MM.1S (cell line): ENCODE data around the gene HAPLN2.

Experiments
- DNase-seq: peaks from one replicate; pipeline ENCODE4 v3.0.0-alpha.2; 2015
- H2AFZ ChIP-seq: fragments of 300-600 bp; sonication (generic); 2 replicates; pipeline ENCODE4 v1.6.0; 2016; ENCODE audit warnings: antibody characterized with exemption, low read length
- H3F3A ChIP-seq: fragments of 300-600 bp; sonication (generic); 2 replicates; pipeline ENCODE4 v1.6.1; 2016; ENCODE audit warnings: mild to moderate bottlenecking, antibody characterized with exemption, low read length, moderate library complexity, mixed read lengths; ENCODE audit not compliant: insufficient read depth
- H3K27ac ChIP-seq: fragments of 300-600 bp; sonication (generic); 2 replicates; pipeline ENCODE4 v1.5.1; 2016; ENCODE audit warnings: mild to moderate bottlenecking, low read length
- H3K27me3 ChIP-seq: fragments of 300-600 bp; sonication (generic); replicated peaks from 2 replicates; pipeline ENCODE4 v1.6.0; 2016; ENCODE audit warnings: low read length; ENCODE audit not compliant: insufficient read depth
- H3K36me3 ChIP-seq: fragments of 300-600 bp; sonication (generic); replicated peaks from 2 replicates; pipeline ENCODE4 v1.6.1; 2016; ENCODE audit warnings: mild to moderate bottlenecking, low read length, mixed read lengths; ENCODE audit not compliant: insufficient read depth
- H3K4me1 ChIP-seq: fragments of 300-600 bp; sonication (generic); 2 replicates; pipeline ENCODE4 v1.6.1; 2016; ENCODE audit warnings: low read length, mixed read lengths
- H3K4me2 ChIP-seq: fragments of 300-600 bp; sonication (generic); 2 replicates; pipeline ENCODE4 v1.6.0; 2016; ENCODE audit warnings: low read depth, low read length
- H3K4me3 ChIP-seq: fragments of 300-600 bp; sonication (generic); 2 replicates; pipeline ENCODE4 v1.5.1; 2016; ENCODE audit warnings: low read length, mixed read lengths
- H3K79me2 ChIP-seq: fragments of 300-600 bp; sonication (generic); 2 replicates; pipeline ENCODE4 v1.6.1; 2016; ENCODE audit warnings: mixed run types, low read length, mixed read lengths
- H3K9ac ChIP-seq: fragments of 300-600 bp; sonication (generic); 2 replicates; pipeline ENCODE4 v1.6.1; 2016; ENCODE audit warnings: low read length, mixed read lengths
- H3K9me2 ChIP-seq: fragments of 300-600 bp; sonication (generic); replicated peaks from 2 replicates; pipeline ENCODE4 v1.6.1; 2016; ENCODE audit warnings: mild to moderate bottlenecking, low read length, mixed read lengths; ENCODE audit not compliant: insufficient read depth
- H3K9me3 ChIP-seq: fragments of 300-600 bp; sonication (generic); replicated peaks from 2 replicates; pipeline ENCODE4 v1.6.1; 2016; ENCODE audit warnings: mild to moderate bottlenecking, low read length, mixed read lengths; ENCODE audit not compliant: insufficient read depth
- H4K20me1 ChIP-seq: fragments of 300-600 bp; sonication (generic); 2 replicates; pipeline ENCODE4 v1.6.1; 2016; ENCODE audit warnings: mild to moderate bottlenecking, low read length, moderate library complexity, mixed read lengths; ENCODE audit not compliant: insufficient read depth
- CTCF ChIP-seq: fragments of 300-600 bp; sonication (generic); IDR thresholded peaks from 2 replicates; pipeline ENCODE4 v1.5.1; 2016; ENCODE audit warnings: antibody characterized with exemption, low read length, mixed read lengths
- EZH2 ChIP-seq: fragments of 300-600 bp; sonication (generic); optimal IDR thresholded peaks from 2 replicates; pipeline ENCODE3; 2017; ENCODE audit warnings: low read depth, mild to moderate bottlenecking, antibody characterized with exemption, low read length, mixed read lengths
- EZH2phosphoT487 ChIP-seq: fragments of 300-600 bp; sonication (generic); IDR thresholded peaks from 2 replicates; pipeline ENCODE4 v1.6.1; 2018; ENCODE audit warnings: antibody characterized with exemption, low read length

HAPLN2 gene

GRCh38 chr1:156645056-156645455 lies 25.8 kb downstream of the HAPLN2 start:
- no peak overlapping the region for H3K9ac ChIP-seq

GRCh38 chr1:156645666-156646065 lies 26.5 kb downstream of the HAPLN2 start:
- Histone ChIP-seq H3K9me3 (no peaks in the 10 kb centered on the region), H3K4me2 (no peak overlapping the region), H3K4me3 (no peak overlapping the region), H3K27me3 (no peaks in the 10 kb centered on the region), H3K9me2 (no peaks in the 10 kb centered on the region), H3K4me1 (no peaks in the 10 kb centered on the region), H3K27ac (no peak overlapping the region), H3K36me3 (0 out of 2 replicates have a peak, but pooled peaks cover 13% of the 10 kb centered on the region), H2AFZ (no peak overlapping the region), H3K9ac (no peak overlapping the region), H3F3A (peaks cover 4% of the 10 kb centered on the region), H3K79me2 (0 out of 2 replicates have a peak, but pooled peaks cover 5% of the 10 kb centered on the region), H4K20me1 (no peaks in the 10 kb centered on the region)
- TF ChIP-seq EZH2phosphoT487 (no peak), EZH2 (no peak), CTCF (no peak)
- no peak for DNase-seq

More at GRCh38 chr1:156645056-156645455, 25.8 kb downstream of the HAPLN2 start:
- H4K20me1 ChIP-seq: 0 out of 2 replicates have a peak, but pooled peaks cover under 1% of the 10 kb centered on the region
- TF ChIP-seq CTCF (no peak), EZH2 (no peak), EZH2phosphoT487 (no peak)
- no peak overlapping the region for H3K4me3 ChIP-seq
- no peak for DNase-seq
- H3K36me3 ChIP-seq: 0 out of 2 replicates have a peak, but pooled peaks cover 13% of the 10 kb centered on the region
- no peak overlapping the region for H2AFZ ChIP-seq
- no peaks in the 10 kb centered on the region for H3K9me2 ChIP-seq
- H3K27me3 ChIP-seq: no peaks in the 10 kb centered on the region
- H3K4me2 ChIP-seq: no peak overlapping the region
- no peaks in the 10 kb centered on the region for H3K9me3 ChIP-seq
- H3K27ac ChIP-seq: no peak overlapping the region
- H3F3A ChIP-seq: peaks cover 8% of the 10 kb centered on the region
- H3K79me2 ChIP-seq: no peaks in the 10 kb centered on the region
- H3K4me1 ChIP-seq: no peaks in the 10 kb centered on the region

DNA sequence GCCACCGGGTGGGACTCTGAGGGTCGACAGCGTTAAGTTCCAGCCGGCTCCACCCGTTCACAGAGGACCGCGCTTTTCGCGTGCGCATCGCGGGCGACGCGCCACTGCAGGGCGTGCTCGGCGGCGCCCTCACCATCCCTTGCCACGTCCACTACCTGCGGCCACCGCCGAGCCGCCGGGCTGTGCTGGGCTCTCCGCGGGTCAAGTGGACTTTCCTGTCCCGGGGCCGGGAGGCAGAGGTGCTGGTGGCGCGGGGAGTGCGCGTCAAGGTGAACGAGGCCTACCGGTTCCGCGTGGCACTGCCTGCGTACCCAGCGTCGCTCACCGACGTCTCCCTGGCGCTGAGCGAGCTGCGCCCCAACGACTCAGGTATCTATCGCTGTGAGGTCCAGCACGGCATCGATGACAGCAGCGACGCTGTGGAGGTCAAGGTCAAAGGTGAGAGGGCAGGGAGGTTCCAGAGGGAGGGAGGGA lies 27.6 kb downstream of the HAPLN2 start:
- 0 out of 2 replicates have a peak, but pooled peaks cover 13% of the 10 kb centered on the region for H3K36me3 ChIP-seq
- no peaks in the 10 kb centered on the region for H3K4me1 ChIP-seq
- no peaks in the 10 kb centered on the region; the same call in 1 of the 2 replicates for H3F3A ChIP-seq
- no peak overlapping the region for H3K27ac ChIP-seq
- H3K9me3 ChIP-seq: no peaks in the 10 kb centered on the region
- no peak for DNase-seq
- H2AFZ ChIP-seq: no peak overlapping the region
- no peaks in the 10 kb centered on the region for H3K27me3 ChIP-seq
- no peak overlapping the region for H3K9ac ChIP-seq
- H3K79me2 ChIP-seq: peaks cover 14% of the 10 kb centered on the region
- H4K20me1 ChIP-seq: peaks cover 8% of the 10 kb centered on the region; the same call in 1 of the 2 replicates
- no peaks in the 10 kb centered on the region for H3K9me2 ChIP-seq
- H3K4me2 ChIP-seq: no peak overlapping the region
- TF ChIP-seq EZH2phosphoT487 (no peak), EZH2 (no peak), CTCF (no peak)
- H3K4me3 ChIP-seq: no peak overlapping the region
